NCI-H2029 treated with DMSO at 0.1 percent for 48 hours (cell line): Measurements from ENCODE around the gene ACADM.
A peak's percentile ranks its signal among the peaks of the same experiment; 100 is the strongest.
"Not testable (repeated sequence)": the region's sequence is repeated elsewhere in the genome, so short reads cannot be mapped to it uniquely, and the experiment has no call there.

Source experiments
- DNase-seq: peaks from one replicate; lab custom pipeline; 2025; lab: John Stamatoyannopoulos, UW

The ACADM gene

GRCh38 chr1:75724472-75725022 is at the start of gene ACADM:
ACADM (plus strand) TSS chr1:75724709; CDS start chr1:75724788, 79 bp downstream.
- DNase-seq = peak; percentile 79

DNA sequence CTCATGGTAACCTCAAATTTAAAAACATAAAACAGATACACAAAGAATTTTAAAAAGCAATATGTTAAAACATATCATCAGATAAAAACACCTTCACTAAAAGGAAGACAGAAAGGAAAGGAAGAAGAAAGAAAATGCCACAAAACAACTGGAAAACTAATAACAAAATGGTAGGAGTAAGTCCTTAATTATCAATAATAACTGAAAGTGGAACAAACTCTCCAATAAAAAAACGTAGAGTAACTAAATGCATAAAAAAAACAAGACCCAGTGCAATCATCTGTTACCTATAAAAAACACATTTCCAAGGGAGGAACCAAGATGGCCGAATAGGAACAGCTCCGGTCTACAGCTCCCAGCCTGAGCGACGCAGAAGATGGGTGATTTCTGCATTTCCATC is 47.1 kb upstream of the ACADM start:
- DNase-seq = no peak

DNA sequence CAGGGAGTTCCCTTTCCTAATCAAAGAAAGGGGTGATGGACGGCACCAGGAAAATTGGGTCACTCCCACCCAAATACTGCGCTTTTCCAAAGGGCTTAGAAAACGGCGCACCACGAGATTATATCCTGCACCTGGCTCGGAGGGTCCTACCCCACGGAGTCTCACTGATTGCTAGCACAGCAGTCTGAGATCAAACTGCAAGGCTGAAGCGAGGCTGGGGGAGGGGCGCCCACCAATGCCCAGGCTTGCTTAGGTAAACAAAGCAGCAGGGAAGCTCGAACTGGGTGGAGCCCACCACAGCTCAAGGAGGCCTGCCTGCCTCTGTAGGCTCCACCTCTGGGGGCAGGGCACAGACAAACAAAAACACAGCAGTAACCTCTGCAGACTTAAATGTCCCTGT is 46.5 kb upstream of the ACADM start:
- not testable (repeated sequence) for DNase-seq

DNA sequence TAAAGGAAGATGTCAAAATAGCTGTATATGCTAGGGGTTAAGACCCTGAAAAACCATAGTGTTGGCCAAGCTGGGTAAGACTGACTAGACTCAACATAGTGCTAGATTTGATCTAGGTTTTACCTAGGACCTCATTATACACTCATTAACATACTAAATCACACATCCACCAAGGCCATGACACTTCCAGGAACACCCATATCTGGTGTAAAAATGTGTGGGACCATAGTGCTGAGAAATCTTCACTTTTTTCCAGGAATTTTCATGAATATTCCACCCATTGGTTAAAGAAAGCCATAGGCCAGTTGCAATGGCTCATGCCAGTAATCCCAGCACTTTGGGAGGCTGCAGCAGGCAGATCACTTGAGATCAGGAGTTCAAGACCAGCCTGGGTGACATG is 34.0 kb upstream of the ACADM start:
- no peak for DNase-seq

GRCh38 chr1:75693551-75693950 is 31.0 kb upstream of the ACADM start:
- no peak for DNase-seq

DNA sequence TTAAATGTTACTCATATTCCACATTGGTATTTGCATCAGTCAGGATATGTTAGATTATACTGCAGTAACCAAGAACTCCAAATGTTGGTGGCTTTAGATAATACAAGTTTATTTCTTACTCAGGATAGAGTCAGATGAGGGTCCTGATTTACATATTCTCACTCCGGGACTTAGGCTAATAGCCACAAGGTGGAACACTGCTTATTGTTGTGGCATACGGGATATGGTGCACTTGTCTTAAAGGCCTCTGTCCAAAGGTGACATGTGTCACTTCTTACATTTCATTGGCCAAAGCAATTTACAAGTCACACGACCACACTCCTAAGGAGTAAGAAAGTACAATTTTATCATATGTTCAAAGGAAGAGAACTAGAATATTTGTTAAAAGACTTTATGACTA is 28.5 kb upstream of the ACADM start:
- DNase-seq = no peak

DNA sequence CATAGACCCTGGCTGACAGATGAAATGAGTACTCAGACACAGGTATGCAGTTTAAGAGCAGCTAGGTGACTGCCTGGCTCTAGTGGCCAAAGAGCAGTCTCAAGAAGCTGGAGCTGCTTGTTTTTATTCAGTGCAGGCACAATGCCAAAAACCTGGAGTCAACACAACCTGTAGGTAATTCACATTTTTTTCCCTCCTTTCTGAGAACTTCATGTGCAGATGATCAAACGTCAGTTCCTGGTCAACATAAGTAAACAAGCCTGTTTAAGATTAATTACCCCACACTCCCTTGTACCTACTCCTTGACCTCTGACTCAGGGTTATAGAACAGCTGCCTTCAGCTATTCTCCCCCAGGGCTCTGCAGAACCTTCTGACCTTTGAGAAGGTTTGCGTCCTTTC is 17.3 kb upstream of the ACADM start:
- no peak for DNase-seq

- no peak for DNase-seq
Measured at GRCh38 chr1:75708910-75709309, 15.6 kb upstream of the ACADM start.

- DNase-seq = no peak
Measured at GRCh38 chr1:75710832-75711231, 13.7 kb upstream of the ACADM start.

DNA sequence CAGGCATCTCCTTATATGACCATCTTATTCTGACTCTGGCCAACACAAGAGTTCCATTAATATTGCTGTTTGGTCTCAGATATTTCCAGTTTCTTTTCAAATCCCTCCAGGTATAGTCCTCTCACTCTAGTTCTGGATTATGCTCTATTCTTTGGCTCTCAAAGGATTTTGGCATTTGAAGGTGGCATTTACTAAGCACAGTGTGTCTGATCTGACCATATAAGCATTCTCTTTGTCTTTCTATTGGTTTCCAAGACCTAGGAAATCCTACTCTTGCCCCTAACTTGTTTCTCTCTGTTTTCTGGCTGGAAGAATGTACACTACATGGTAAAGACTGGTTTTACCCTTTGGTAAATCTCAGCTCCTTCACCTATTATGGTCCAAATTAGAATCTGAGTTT is 12.7 kb upstream of the ACADM start:
- no peak for DNase-seq

DNA sequence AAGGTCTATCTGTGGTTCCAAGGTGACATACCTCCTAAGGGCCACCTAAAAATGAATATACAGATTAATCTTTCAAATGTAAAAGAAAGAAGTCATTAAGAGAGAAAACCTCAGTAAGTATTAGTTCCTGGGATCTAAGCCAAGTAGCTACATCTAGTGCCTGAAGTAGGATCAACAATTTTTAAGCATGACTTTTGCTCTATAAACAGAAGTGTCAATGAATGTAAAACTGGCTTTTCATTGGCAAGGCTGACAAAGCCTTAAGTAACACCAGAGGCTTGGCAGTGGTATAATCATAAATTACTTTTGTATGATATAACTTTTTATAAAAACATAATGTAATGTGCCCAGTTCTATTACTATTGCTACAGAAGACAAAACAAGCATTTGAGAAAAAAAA is 12.2 kb upstream of the ACADM start:
- no peak for DNase-seq

DNA sequence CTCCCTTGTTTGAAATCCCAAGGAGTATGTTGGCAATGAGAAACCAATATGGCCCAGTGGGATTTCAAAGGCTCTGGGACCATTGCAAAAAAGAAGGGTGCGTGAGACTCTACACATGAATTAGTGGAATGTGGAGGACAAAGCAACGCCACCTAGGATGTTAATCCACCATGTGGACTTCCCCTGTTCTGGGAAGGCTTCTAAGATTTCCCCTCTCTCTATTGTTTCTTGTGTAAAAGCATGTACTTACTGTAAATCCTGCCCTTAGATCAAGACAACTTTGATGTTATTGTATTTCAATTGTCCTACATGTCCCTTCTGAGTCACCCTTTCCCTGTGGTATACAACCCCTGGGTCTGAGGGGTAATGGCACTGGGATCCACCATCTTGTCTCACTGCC is 4.7 kb upstream of the ACADM start:
- no peak for DNase-seq

DNA sequence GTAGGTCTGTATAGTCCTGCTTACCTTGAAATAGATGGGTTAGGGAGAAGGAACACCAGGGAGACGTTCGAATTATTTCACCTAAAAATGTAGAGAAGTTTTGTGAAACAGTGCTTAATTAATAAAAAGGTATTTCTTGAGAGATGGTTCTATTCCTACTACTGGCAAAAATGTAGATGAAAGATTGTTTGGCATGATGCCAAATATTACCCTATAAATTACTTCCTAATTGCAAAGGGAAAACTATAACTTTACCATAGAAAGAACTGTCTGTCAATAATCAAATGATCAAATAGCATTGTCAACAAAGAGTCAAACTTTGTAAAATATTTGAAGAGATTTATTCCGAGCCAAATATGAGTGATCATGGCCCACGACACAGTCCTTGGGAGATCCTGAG is 4.2 kb upstream of the ACADM start:
- DNase-seq = no peak

DNA sequence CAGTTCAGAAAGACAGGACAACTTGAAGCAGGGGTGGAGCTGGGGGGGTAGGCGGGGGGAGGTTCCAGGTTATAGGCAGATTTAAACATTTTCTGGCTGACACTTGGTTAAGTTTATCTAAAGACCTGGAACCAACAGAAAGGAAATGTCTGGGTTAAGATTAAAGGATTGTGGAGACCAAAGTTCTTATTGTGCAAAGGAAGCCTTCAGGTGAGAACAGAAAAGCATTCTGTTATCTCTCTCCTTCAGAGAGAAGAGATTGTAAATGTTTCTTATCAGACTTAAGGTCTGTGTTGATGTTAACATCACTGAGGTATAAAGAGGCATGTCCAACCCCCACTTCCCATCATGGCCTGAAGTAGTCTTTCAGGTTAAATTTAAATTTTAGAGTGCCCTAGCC is 3.7 kb upstream of the ACADM start:
- DNase-seq = no peak

DNA sequence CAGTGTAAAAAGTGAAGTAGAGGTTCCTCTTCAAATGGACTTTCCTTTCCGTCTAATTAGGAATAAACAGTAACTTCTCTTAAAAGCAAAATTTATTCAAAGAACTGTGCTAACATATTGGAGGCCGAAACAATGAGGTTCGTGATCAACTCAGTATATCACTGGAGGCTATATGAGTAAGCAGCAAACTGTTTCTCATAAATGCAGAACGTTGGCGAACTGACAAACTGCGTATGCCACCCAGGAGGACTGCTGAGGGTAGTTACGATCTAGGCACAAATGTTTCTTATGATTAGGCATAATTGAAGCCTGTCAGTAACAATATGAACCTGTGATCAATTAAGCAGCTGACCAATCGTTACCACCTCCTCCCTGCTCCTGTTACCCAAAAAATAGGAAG is 2.3 kb upstream of the ACADM start:
- DNase-seq = not testable (repeated sequence)

DNA sequence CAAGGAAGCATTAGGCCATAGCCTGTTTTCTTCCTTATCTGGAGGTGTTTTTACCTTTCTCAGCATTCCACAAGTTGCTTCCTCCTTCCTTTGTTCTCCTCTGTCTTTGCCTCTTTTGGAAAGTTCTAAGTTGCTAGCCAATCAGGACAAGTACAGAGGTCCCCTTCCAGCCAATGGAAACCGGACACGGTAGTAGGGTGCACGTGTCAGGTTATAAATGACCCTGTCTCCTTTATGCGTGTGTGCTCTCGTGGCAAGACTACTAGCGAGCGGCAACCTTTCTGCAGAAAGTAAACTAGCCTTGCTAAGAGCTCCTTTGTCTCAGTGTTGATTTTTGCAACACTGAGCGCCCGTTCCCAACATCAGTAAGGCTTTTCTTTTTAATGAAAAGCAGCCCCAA is 1.5 kb upstream of the ACADM start:
- DNase-seq = no peak

DNA sequence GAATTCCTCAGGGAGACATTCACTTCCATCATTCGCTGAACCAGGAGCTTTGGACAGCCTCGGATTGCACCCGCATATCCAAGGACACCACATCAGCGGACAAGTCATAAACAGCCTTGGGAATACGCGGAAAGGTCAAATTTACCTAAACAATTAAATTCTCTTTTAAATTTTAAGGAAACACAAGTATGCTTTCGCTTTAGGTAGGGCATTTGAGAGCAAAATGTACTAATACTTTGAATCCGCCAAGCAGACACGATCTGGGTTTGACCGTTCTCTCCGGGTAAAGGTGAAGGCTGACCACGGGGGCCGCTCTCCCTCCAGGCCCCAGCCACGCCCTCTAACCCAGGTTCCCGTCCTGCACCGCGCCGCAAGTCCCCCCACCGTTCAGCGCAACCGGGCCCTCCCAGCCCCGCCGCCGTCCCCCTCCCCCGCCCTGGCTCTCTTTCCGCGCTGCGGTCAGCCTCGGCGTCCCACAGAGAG is 479 bp upstream of the ACADM start:
- DNase-seq = peak; percentile 81

DNA sequence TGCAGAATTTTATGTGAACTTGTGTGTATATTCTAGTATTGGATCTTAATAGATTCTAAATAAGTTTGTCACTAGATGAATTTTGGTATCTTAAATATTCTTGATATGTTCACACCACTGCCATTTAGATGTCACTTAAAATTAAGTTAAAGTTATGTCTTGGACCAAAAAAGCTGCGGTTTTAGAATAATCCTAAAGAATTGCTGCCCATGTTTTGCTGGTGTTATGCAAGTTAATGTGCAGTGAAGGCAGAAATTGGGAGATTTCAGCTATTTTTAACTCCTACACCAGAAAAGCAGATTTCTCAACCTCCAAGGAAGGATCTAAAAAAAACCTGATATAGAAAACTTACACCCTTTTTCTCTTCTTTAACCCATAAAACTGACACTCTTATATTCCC is 757 bp downstream of the ACADM start:
- no peak for DNase-seq

GRCh38 chr1:75725861-75726361 is 1.4 kb downstream of the ACADM start:
- no peak for DNase-seq

DNA sequence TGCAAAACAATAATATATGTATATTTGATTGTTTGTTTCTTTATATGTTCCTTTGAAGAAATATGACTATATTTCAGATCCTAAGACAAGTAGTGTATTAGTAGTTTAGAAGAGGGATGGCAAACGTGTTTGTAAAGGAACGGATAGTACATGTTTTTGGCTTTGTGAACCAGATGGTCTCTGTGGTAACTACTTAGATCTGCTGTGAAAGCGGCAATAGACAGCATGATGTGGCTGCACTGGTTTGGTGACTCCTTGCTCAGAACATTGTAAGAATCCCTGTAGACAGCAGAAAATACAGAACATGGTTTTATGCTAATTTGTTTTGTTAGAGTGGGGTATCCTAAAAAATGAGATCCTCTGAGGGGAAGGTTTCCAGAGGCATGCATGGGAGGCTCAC is 3.1 kb downstream of the ACADM start:
- no peak for DNase-seq

- no peak for DNase-seq
Measured at GRCh38 chr1:75730432-75730831, 5.9 kb downstream of the ACADM start.

- no peak for DNase-seq
Measured at GRCh38 chr1:75731881-75732280, 7.4 kb downstream of the ACADM start.

GRCh38 chr1:75732703-75733102 is 8.2 kb downstream of the ACADM start:
- no peak for DNase-seq

DNA sequence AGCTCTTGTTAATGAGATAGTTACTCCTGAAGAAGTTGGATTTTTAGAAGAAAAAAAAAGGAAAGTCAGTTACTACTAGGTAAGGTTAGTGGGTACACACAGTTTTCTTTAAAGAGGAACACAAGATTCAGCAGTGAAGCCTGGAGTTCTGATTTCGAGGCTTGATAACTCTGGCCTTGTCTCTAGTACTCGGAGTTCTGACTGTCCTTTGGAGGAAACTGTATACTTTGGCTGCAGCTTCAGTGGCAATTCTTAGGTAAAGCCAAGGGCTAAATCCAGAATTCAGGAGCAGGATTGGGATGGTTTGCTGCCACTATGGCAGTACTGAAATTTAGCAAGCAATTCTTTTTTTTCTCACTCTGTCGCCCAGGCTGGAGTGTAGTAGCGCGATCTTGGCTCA is 9.2 kb downstream of the ACADM start:
- no peak for DNase-seq

GRCh38 chr1:75736016-75736415 is 11.5 kb downstream of the ACADM start:
- DNase-seq = no peak
